HepG2 (cell line): ENCODE measurements around the gene CCDC157. TPM values are rescaled to one million over a fixed set of nuclear protein-coding genes. Genes with fewer than 3 reads are reported as not detected.
A peak's percentile ranks its signal among the peaks of the same experiment; 100 is the strongest.

Experiments
- CENPX ChIP-seq: sonication (generic); formaldehyde crosslinking; IDR thresholded peaks from 2 replicates; pipeline ENCODE4 v1.9.0; 2021; ENCODE audit warnings: mild to moderate bottlenecking, missing genetic modification reagents, moderate library complexity
- HMGA1 ChIP-seq: sonication (generic); formaldehyde crosslinking; conservative IDR thresholded peaks from 2 replicates; pipeline ENCODE4 v1.4.0; 2020; ENCODE audit warnings: missing genetic modification reagents
- NONO ChIP-seq, 2 experiments: fragments of 450-650 bp in 1 of 2; sonication (generic) in 1 of 2; formaldehyde crosslinking in 1 of 2; IDR thresholded peaks in 1 of 2; conservative IDR thresholded peaks in 1 of 2; 2 replicates each; pipeline versions ENCODE4 v1.6.1 to v1.8.0; 2017 to 2022; ENCODE audit warnings: mild to moderate bottlenecking in 1 of 2, missing genetic modification reagents in 1 of 2, moderate library complexity in 1 of 2
- RARG ChIP-seq: sonication (generic); formaldehyde crosslinking; IDR thresholded peaks from 2 replicates; pipeline ENCODE4 v1.4.0; 2020; ENCODE audit warnings: low read depth, mild to moderate bottlenecking, missing genetic modification reagents
- SAP130 ChIP-seq: IDR thresholded peaks from 2 replicates; pipeline ENCODE4 v1.6.1; 2016; ENCODE audit warnings: low read depth
- TMF1 ChIP-seq: sonication (generic); formaldehyde crosslinking; IDR thresholded peaks from 2 replicates; pipeline ENCODE4 v1.8.1; 2022; ENCODE audit warnings: low read depth, missing genetic modification reagents
- XRCC5 ChIP-seq: fragments of 200-400 bp; formaldehyde crosslinking; optimal IDR thresholded peaks from 2 replicates; pipeline ENCODE3; 2017; ENCODE audit warnings: mild to moderate bottlenecking, low read length
- ZC3H4 ChIP-seq: sonication (generic); formaldehyde crosslinking; IDR thresholded peaks from 2 replicates; pipeline ENCODE4 v1.4.0; 2020; ENCODE audit warnings: missing genetic modification reagents, borderline replicate concordance
- ZNF441 ChIP-seq: sonication (generic); formaldehyde crosslinking; IDR thresholded peaks from 2 replicates; pipeline ENCODE4 v1.7.0; 2021; ENCODE audit warnings: missing genetic modification reagents, borderline replicate concordance
- ZNF557 ChIP-seq: sonication (generic); formaldehyde crosslinking; IDR thresholded peaks from 2 replicates; pipeline ENCODE4 v1.4.0; 2020; ENCODE audit warnings: missing genetic modification reagents
- ZNF766 ChIP-seq: sonication (generic); formaldehyde crosslinking; IDR thresholded peaks from 2 replicates; pipeline ENCODE4 v1.5.0; 2020; ENCODE audit warnings: missing genetic modification reagents, borderline replicate concordance
- polyA plus RNA-seq, 8 experiments: library from polyadenylated mRNA; depleted of rRNA in 3 of 8; stranded (reverse) in 7 of 8; unstranded in 1 of 8; fragments of >200 nt; fragmentation: Illumina TruSeq in 4 of 8; extraction: Trizol in 4 of 8; gene quantifications; 2 replicates each; pipeline versions ENCODE4 v1.2.1 to v1.2.3, GENCODE V29; 2011 to 2016; ENCODE audit warnings: low read depth in 4 of 8, missing spikeins in 1 of 8, mixed read lengths in 1 of 8; ENCODE audit not compliant: insufficient read depth in 1 of 8
- total RNA-seq, 5 experiments: library from RNA; depleted of rRNA; stranded (reverse); fragments of >200 nt; fragmentation: Illumina TruSeq; extraction: Trizol; gene quantifications; 2 replicates each; pipeline ENCODE4 v1.2.3, GENCODE V29; 2016; ENCODE audit warnings: low read depth in 1 of 5
- TF ChIP-seq, protein P1 (sequence below): IDR thresholded peaks from 2 replicates; pipeline ENCODE4 v1.6.1; 2016; ENCODE audit warnings: low read depth, missing genetic modification reagents, missing compliant biosample characterization
- TF ChIP-seq, protein P2 (sequence below): sonication (generic); formaldehyde crosslinking; IDR thresholded peaks from 2 replicates; pipeline ENCODE4 v1.4.0; 2020; ENCODE audit warnings: mild to moderate bottlenecking, missing genetic modification reagents
- TF ChIP-seq, protein P3 (sequence below): sonication (generic); formaldehyde crosslinking; IDR thresholded peaks from 2 replicates; pipeline ENCODE4 v1.5.0; 2020; ENCODE audit warnings: missing genetic modification reagents
- TF ChIP-seq, protein P4 (sequence below): IDR thresholded peaks from 2 replicates; pipeline ENCODE4 v1.6.1; 2018; ENCODE audit warnings: missing genetic modification reagents, mild to moderate bottlenecking, missing compliant biosample characterization
- TF ChIP-seq, protein P5 (sequence below): sonication (generic); formaldehyde crosslinking; IDR thresholded peaks from 2 replicates; pipeline ENCODE4 v1.8.0; 2022; ENCODE audit warnings: mild to moderate bottlenecking, missing genetic modification reagents; ENCODE audit not compliant: insufficient replicate concordance

CCDC157 gene
- total and polyA plus RNA-seq, 2 of the 13 experiments (the other 11 are each of a cell fraction or from before 2014, with no cell fraction given), result 1.4 to 1.6 TPM

DNA sequence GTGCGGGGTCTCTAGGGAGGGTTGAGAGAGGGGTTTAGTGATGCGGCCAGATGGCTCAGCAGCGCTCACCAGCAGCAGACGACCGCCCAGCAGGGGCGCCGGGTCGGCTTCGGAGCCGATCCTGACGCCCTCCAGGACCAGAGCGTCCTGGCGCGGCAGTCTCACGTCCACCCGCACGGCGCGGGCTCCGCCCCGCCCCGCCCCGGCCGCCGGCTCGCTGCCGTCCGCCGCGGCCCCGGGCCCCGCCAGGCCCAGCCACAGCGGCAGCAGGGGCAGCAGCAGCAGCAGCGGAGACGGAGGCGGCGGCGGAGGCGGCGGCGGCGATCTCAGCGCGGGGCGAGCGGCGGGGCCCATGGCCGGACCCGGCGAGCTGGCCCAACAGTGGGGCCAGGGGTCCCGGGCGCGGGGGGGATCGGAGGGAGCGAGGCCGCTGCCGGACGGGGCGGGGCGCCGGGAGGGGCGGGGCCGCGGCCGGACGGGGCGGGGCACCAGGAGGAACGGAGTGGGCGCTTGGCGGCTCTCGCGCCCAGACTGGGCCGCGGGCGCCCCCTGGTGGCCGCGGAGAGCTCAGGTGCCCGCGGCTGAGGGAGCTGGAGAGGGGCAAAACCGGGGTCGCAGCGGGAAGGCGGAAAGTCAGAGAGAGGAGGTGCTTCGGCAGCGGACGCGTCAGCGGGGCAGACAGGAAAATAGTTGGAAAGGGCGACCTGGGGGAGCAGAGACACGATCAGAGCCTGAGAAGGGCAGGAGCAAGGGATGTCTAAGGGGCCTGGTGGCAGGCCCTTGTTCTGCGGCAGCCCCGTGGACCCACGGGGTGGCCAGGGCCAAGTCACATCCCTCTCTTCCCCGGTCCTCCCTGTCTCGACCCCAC lies 30.4 kb downstream of the CCDC157 start, which contains the start of gene RNF215 (continued):
- TF ChIP-seq, protein P1, sequence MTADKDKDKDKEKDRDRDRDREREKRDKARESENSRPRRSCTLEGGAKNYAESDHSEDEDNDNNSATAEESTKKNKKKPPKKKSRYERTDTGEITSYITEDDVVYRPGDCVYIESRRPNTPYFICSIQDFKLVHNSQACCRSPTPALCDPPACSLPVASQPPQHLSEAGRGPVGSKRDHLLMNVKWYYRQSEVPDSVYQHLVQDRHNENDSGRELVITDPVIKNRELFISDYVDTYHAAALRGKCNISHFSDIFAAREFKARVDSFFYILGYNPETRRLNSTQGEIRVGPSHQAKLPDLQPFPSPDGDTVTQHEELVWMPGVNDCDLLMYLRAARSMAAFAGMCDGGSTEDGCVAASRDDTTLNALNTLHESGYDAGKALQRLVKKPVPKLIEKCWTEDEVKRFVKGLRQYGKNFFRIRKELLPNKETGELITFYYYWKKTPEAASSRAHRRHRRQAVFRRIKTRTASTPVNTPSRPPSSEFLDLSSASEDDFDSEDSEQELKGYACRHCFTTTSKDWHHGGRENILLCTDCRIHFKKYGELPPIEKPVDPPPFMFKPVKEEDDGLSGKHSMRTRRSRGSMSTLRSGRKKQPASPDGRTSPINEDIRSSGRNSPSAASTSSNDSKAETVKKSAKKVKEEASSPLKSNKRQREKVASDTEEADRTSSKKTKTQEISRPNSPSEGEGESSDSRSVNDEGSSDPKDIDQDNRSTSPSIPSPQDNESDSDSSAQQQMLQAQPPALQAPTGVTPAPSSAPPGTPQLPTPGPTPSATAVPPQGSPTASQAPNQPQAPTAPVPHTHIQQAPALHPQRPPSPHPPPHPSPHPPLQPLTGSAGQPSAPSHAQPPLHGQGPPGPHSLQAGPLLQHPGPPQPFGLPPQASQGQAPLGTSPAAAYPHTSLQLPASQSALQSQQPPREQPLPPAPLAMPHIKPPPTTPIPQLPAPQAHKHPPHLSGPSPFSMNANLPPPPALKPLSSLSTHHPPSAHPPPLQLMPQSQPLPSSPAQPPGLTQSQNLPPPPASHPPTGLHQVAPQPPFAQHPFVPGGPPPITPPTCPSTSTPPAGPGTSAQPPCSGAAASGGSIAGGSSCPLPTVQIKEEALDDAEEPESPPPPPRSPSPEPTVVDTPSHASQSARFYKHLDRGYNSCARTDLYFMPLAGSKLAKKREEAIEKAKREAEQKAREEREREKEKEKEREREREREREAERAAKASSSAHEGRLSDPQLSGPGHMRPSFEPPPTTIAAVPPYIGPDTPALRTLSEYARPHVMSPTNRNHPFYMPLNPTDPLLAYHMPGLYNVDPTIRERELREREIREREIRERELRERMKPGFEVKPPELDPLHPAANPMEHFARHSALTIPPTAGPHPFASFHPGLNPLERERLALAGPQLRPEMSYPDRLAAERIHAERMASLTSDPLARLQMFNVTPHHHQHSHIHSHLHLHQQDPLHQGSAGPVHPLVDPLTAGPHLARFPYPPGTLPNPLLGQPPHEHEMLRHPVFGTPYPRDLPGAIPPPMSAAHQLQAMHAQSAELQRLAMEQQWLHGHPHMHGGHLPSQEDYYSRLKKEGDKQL (CRISPR knock-in tag), result no peak
- TF ChIP-seq HMGA1 (CRISPR knock-in tag) (no peak), SAP130 (CRISPR knock-in tag) (peak; percentile 43), TMF1 (CRISPR knock-in tag) (no peak), ZNF441 (peak; percentile 88), RARG (CRISPR knock-in tag) (no peak), ZC3H4 (CRISPR knock-in tag) (no peak), XRCC5 (peak; percentile 23), ZNF557 (CRISPR knock-in tag) (no peak), NONO (IDR thresholded peaks at IDR 0.05) (no peak), NONO (CRISPR knock-in tag; conservative IDR thresholded peaks at IDR 0.05) (peak; percentile 48; the same call in 1 of the 2 replicates), CENPX (CRISPR knock-in tag) (no peak), ZNF766 (CRISPR knock-in tag) (no peak)
- TF ChIP-seq, protein P2, sequence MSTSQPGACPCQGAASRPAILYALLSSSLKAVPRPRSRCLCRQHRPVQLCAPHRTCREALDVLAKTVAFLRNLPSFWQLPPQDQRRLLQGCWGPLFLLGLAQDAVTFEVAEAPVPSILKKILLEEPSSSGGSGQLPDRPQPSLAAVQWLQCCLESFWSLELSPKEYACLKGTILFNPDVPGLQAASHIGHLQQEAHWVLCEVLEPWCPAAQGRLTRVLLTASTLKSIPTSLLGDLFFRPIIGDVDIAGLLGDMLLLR (CRISPR knock-in tag), result 0 out of 2 replicates have a peak, but pooled peaks have one; percentile 20
- TF ChIP-seq, protein P3, sequence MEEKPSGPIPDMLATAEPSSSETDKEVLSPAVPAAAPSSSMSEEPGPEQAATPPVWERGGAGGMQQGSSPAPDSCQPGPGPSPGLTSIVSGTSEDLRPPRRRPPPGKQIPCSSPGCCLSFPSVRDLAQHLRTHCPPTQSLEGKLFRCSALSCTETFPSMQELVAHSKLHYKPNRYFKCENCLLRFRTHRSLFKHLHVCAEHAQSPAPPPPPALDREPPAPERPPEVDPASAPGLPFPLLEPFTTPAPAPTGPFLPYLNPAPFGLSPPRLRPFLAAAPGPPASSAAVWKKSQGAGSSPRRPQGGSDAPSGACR, result no peak
- TF ChIP-seq, protein P4, sequence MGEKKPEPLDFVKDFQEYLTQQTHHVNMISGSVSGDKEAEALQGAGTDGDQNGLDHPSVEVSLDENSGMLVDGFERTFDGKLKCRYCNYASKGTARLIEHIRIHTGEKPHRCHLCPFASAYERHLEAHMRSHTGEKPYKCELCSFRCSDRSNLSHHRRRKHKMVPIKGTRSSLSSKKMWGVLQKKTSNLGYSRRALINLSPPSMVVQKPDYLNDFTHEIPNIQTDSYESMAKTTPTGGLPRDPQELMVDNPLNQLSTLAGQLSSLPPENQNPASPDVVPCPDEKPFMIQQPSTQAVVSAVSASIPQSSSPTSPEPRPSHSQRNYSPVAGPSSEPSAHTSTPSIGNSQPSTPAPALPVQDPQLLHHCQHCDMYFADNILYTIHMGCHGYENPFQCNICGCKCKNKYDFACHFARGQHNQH (CRISPR knock-in tag), result no peak
- TF ChIP-seq, protein P5, sequence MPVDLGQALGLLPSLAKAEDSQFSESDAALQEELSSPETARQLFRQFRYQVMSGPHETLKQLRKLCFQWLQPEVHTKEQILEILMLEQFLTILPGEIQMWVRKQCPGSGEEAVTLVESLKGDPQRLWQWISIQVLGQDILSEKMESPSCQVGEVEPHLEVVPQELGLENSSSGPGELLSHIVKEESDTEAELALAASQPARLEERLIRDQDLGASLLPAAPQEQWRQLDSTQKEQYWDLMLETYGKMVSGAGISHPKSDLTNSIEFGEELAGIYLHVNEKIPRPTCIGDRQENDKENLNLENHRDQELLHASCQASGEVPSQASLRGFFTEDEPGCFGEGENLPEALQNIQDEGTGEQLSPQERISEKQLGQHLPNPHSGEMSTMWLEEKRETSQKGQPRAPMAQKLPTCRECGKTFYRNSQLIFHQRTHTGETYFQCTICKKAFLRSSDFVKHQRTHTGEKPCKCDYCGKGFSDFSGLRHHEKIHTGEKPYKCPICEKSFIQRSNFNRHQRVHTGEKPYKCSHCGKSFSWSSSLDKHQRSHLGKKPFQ (CRISPR knock-in tag), result no peak
